Measurements from ENCODE around the gene HSD17B8.
A peak's percentile ranks its signal among the peaks of the same experiment; 100 is the strongest.

The HSD17B8 gene

DNA sequence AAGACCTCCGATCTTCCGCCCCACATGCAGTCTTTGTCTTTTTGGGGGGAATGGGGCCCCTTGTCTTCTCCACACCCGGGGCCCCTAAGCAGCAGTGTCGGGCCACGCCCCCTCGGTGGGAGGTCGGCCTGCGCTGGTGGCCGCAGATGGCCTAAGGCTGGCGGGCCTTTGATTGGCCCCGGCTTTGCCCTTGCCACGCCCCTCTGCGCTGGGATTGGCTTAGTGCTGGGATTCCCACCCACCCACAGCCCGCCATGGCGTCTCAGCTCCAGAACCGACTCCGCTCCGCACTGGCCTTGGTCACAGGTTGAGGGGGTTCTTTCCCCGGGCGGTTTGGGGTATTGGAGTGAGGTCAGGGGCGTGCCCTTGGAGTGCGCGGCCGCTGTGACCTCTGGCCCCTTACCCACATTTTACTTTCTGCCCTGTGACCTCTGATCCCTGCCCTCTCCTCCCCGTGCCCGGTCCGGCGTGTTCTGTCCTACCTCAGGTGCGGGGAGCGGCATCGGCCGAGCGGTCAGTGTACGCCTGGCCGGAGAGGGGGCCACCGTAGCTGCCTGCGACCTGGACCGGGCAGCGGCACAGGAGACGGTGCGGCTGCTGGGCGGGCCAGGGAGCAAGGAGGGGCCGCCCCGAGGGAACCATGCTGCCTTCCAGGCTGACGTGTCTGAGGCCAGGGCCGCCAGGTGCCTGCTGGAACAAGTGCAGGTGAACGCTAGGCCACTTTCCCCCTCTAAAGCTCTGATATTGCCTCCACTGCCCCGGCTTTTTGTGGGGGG, at the start of gene HSD17B8:
HSD17B8 (plus strand) TSS at position 241 of the 776 bp plus-strand sequence; CDS start at position 255, 14 bp downstream.
- DNase-seq (ENCODE audit: low read depth) = peak; percentile 49

DNA sequence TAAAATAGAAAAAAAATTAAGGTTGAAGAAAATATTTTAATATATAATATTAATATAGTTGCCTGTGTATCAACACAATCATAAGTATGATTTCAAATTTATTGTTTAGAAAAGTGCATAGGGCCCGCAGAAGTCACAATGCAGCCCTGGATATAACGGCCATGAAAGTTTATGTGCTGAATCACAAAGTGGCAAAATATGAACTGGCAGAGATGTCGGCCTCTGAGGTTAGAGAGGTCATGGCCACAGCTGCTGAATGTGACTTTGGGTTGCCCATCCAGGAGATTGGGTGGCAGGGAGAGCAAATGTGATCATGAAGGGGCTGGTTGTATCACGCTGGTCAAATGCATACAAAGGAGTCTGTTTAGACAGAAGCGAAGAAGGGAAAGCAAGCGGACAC, 47.9 kb upstream of the HSD17B8 start:
- no peak for DNase-seq (ENCODE audit: low read depth)

DNA sequence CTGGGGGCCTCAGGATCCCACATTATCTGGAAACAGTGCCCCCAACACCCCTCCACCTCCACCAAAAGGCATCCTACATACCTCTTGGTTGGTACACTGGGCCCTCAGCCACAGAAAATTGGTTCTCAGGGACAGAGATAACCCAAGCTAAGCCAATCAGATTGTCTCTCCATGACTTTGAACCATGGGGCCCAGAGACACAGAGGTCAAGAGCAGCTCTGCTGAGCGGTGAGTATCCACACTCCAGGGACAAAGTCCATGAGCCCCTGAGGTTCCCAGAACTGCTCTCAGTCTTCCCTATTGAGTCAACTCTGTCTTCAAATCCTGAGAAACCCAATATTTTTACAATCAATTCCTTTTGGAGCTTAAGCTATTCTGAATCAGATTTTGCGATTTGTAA, 47.5 kb upstream of the HSD17B8 start:
- DNase-seq (ENCODE audit: low read depth) = no peak

GRCh38 chr6:33160096-33160495, 44.4 kb upstream of the HSD17B8 start:
- no peak for DNase-seq (ENCODE audit: low read depth)

GRCh38 chr6:33160728-33161344, 43.6 kb upstream of the HSD17B8 start:
- DNase-seq (ENCODE audit: low read depth) = no peak

DNA sequence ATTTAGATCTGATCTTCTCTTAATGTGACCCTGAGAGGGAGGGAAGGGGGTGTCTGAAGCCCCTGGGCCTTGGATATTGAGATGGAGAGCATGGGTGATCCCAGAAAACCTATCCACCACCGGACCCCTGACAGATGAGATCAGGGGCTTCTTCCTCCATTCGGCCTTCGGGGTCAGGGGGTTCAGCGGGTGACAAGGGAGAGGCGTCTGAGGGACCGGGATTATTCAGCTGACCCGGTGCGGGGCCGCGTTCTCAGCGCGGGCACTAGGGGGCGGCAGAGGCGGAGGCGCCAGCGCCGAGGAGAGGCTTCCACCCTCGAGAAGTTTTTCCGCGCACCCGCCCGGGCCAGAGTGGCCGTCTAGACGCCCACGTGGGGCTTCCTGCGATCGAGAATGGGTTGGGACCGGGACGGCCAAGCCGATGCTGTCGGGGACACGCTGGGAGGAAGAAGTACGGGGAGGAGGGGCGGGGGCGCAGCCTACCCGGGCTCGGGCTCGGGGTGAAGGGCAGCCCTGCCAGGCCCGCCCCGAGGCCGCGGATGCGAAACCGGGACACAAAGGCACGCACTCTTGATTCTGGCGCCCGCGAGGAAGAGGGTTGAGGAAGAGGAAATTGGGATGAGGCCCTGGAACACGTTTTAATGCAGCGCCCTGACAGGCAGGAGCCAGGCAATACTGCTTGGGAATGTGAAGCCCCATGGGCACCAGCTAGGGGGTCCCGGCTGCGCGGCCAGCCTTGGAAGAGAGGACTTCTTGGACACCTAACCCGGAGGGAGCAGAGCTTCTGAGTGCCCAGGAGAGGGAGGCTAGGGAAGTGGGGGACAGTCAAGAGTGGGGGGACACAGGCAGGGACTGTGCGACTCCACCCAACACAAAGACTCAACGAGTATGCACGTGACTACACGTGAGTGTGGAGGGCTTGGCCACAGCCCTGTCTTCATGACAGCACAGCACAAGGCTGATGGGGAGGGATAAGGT, 42.8 kb upstream of the HSD17B8 start:
- DNase-seq (ENCODE audit: low read depth) = no peak

DNA sequence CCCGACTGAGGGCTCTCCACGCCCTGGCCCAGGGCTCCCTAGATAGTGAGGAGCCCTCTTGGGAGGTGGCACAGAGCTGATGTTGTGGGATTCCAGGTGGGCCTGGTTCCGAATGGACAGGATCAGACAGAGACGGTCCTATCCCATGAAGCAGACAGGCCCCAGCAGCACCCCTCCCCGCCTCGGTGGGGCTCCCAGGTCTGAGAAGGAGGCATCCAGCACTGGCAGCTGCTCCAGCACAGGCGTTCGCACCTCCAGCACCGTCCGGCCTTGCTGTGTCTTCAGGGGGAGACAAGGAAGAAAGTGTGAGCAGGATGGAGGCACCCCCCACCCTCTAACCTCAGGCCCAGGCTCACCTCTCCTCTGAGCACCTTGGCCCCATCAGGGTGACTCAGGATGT, 40.9 kb upstream of the HSD17B8 start:
- no peak for DNase-seq (ENCODE audit: low read depth)

DNA sequence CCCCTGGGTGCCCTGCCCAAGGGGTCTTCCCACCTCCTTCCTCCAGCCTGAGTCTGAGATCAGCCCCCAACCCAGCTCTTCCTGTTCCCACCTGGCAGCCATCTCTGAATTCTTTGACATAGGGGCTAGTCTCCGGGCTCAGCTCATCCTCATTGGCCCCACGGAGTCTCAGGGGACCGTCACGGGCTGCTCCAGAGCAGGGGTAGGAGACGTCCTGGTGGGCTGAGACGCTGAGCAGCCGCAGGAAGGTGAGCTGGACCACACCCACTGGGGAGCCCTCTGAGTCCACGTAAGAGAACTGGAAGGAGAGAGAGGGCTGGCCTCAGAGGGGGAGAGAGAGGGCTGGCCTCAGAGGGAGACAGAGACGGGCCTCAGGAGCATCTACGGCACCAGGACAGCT, 40.3 kb upstream of the HSD17B8 start:
- DNase-seq (ENCODE audit: low read depth) = no peak

GRCh38 chr6:33164665-33165373, 39.6 kb upstream of the HSD17B8 start:
- DNase-seq (ENCODE audit: low read depth) = no peak

- no peak for DNase-seq (ENCODE audit: low read depth)
Observed at GRCh38 chr6:33165581-33166258, 38.7 kb upstream of the HSD17B8 start.

GRCh38 chr6:33166363-33166762, 38.1 kb upstream of the HSD17B8 start:
- DNase-seq (ENCODE audit: low read depth) = no peak

GRCh38 chr6:33166811-33167210, 37.6 kb upstream of the HSD17B8 start:
- DNase-seq (ENCODE audit: low read depth) = no peak

GRCh38 chr6:33167374-33168283, 36.8 kb upstream of the HSD17B8 start:
- no peak for DNase-seq (ENCODE audit: low read depth)

- DNase-seq (ENCODE audit: low read depth) = no peak
Observed at GRCh38 chr6:33168284-33168601, 36.2 kb upstream of the HSD17B8 start.

DNA sequence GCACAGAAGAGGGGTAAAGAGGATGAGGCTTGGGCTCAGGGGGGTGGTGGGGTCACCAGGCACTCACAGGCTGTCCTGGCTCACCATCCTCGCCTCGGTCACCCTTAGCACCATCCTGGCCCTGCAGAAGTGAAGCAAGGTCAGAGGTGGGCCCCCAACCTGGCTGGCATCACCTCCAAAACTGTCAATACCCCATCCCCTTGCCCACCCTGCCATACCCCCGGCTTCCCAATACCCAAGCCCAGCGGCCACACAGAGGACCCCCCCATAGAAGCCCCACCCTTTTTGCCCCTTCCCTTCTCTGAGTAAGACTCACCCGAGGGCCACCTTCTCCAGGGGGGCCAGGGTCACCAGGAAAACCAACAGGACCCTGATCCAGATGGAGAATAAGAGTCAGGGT, 35.8 kb upstream of the HSD17B8 start:
- DNase-seq (ENCODE audit: low read depth) = no peak

DNA sequence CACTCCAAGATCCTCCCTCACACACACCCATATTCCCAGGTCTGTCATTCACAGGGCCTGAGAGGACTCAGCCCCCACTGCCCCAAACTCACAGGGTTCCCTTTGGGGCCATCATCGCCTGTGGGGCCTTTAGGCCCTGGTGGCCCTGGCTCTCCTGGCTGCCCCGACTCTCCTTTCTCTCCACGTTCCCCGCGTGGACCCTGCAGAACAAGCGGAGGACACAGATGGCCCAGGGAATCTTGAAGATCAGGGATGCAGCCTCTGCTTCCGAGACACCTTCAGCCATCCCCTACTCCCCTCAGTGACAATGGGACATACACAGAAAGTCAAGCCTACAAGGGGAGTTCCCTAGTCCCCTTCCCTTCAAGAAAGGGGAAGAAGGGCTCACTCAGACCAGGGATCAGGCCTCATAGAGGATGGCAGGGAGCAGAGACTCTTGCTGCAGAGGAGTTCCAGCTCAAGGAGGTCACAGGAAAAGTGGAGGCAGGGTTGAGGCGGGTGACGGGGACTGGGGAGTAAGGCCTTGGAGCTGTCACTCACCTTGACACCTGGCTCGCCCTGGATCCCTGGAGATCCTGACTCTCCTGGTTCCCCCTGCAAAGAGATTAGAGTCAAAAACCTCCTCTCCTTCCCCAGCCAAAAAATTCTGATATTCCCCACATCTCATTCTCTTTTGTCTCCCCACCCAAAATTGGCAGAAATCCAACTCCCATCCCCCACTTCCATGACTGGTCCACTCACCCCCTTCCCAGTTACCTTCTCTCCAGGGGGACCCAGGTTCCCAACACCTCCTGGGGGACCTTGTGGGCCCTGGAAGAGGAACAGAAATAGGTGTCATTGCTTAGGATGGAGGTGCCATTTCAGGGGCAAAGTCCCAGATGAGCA, 34.9 kb upstream of the HSD17B8 start:
- no peak for DNase-seq (ENCODE audit: low read depth)

- DNase-seq (ENCODE audit: low read depth) = no peak
Observed at GRCh38 chr6:33170176-33171015, 34.1 kb upstream of the HSD17B8 start.
